ENCODE results near the gene NENF.
"Not testable (repeated sequence)": the region's sequence is repeated elsewhere in the genome, so short reads cannot be mapped to it uniquely, and the experiment has no call there.

The NENF gene

DNA sequence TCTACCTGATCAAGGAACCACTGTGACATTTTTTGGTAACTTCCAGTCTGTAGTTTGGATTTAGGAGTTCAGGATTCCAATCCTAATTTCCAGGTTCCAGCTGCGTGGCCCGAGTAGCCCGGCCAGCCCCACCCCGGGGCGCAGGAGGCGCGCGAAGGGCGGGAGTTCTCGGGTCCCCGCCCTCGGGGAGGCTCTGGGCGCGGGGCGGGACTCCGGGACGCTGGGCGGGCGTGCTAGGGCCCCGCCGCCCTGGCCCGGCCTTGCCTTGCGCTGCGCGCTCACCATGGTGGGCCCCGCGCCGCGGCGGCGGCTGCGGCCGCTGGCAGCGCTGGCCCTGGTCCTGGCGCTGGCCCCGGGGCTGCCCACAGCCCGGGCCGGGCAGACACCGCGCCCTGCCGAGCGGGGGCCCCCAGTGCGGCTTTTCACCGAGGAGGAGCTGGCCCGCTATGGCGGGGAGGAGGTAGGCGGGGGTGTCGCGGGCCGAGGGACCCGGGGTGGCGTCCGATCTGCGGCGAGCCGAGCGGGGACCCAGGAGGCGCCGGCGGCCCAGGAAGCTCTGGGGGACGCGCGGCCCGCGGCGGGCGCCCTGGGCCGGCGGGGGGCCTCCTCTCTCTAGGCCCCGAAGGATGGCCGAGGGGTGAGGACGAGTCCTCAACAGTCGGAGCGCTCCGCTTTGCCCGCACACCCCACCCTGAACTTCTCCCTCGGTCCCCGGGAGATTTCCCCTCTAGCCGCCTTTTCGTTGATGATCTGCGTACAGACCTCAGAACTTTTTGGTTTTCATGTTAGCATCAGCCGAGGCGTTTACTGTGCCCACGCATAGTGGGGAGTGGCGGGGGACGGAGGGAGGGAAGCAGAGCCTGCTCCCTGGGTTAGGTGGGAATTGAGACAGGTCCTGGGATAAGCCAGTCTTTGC lies at the start of gene NENF:
NENF (plus strand) TSS at position 260 of the 916 bp plus-strand sequence; CDS start at position 284, 24 bp downstream.
- DNase-seq (ENCODE audit: low spot score): peak; percentile 80

DNA sequence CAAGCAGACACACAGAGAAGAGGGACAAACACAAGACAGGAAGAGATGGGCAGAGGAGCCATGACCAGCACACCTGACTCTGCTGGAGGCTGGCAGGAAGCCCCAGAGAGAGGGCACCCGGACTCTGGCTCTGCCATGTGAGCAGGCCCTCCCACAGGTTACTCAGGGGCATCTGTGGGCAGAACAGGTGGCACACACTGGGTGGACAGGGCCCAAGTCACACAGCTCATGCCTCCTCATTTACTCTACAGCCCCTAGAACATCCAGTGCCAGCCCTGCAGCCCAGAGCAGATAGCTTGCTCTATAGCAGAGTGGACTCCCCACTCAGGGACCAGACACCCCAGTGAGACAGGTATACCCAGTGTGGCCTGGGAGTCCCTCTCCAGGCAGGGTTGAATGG lies 46.7 kb upstream of the NENF start:
- DNase-seq (ENCODE audit: low spot score): no peak

DNA sequence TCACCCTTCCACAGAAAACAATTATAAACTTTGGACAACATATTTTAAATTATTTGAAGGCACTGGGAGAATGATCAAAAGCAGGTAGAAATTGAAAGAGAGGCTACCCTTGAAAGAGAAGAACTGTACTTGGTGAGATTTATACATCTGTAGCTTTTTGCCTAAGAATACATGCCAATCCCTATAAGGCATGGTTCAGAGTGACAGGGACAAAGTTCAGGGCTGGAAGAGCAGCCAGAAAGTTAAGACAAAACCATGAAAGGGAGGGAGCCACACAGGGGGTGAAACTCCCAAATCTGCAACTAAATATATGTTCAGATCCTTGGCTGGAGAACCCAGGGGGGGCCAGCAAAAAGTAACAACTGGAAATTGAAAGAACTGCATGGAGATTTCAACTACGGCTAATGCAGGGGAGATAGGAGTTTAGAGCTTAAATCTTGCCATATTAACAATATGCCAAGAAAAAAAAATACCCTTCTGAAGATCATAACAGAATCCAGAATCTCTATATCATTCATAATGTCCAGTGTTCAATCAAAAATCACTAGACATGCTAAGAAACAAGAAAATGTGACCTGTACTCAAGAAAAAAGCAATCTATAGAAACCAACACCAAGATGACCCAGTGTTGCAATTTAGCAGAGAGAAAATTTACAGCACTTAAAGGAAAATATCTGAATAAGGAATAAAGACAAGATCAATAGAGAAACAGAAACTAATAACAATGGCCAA lies 43.6 kb upstream of the NENF start:
- no peak for DNase-seq (ENCODE audit: low spot score)

DNA sequence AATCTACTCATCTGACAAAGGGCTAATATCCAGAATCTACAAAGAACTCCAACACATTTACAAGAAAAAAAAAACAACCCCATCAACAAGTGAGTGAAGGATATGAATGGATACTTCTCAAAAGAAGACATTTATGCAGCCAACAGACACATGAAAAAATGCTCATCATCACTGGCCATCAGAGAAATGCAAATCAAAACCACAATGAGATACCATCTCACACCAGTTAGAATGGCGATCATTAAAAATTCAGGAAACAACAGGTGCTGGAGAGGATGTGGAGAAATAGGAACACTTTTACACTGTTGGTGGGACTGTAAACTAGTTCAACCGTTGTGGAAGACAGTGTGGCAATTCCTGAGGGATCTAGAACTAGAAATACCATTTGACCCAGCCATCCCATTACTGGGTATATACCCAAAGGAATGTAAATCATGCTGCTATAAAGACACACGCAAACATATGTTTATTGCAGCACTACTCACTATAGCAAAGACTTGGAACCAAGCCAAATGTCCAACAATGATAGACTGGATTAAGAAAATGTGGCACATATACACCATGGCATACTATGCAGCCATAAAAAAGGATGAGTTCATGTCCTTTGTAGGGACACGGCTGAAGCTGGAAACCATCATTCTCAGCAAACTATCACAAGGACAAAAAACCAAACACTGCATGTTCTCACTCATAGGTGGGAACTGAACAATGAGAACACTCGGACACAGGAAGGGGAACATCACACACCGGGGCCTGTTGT lies 36.9 kb upstream of the NENF start:
- not testable (repeated sequence) for DNase-seq (ENCODE audit: low spot score)

DNA sequence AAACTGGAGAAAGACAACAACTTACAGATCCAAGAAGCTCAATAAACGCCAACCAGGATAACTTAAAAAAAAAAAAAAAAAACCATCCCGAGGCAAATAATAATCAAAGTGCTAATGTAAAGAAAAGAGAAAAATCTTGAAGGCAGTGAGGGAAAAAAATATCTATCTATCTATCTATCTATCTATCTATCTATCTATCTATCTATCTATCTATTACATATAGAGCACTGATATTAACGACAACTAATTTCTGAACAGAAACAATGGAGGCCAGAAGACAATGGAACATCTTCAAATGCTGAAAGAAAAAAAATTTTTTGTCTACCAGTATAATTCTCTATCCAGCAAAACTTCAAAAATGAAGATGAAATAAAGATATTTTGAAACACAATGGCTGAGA lies 36.1 kb upstream of the NENF start:
- DNase-seq (ENCODE audit: low spot score): no peak

DNA sequence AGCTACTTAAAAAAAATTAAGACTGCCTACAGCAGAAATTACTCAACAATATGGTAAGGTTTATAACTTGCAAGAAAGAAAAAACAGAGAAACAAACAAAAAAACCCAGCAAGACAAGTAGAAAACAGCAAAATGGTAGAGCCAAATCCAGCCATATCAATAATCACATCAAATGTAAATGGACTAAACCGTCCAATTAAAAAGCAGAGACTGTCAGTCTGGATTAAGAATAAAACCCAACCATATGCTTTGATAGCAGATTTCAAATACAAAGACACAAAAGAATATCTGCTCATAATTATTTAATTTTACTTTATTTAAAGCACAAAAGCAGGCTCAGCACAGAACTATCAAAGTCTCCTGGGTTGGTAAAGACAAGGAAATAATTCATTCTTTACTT lies 35.5 kb upstream of the NENF start:
- DNase-seq (ENCODE audit: low spot score): no peak

DNA sequence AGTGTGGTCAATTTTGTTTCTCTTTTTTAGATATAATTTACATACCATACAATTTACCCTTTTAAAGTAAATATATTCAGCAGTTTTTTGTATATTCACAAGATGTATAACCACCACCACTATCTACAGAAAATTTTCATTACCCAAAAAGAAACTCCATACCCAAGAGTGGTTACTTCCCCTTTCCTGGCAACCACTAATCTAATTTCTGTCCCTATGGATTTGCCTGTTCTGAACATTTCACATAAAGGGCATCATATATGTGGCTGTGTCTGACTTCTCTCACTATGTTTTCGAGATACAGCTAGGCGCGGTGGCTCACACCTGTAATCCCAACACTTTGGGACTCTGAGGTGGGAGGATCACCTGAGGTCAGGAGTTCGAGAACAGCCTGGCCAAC lies 31.7 kb upstream of the NENF start:
- DNase-seq (ENCODE audit: low spot score): no peak

DNA sequence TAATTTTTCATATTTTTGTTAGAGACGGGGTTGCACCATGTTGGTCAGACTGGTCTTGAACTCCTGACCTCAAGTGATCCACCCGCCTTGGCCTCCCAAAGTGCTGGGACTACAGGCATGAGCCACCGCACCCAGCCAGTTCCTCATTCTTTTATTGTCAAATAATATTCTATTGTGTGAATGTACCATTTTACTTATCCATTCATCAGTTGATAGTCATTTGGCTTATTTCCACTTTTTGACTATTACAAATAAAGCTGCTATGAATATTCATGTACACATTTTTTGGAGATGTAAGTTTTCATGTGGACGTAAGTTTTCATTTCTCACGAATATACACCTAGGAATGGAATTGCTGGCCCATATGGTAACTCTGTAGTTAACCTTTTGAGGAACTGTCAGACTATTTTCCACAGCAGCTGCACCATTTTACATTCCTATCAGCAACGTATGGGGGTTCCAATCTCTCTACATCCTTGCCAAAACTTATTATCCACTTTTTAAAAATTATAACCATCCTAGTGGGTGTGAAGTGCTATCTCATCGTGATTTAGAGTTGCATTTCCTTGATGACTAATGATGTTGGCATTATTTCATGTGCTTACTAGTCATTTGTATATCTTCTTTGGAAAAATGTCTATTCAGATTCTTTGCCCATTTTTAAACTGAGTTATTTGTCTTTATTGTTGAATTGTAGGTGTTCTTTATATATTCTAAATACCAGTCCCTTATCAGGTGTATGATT lies 30.7 kb upstream of the NENF start:
- no peak for DNase-seq (ENCODE audit: low spot score)

DNA sequence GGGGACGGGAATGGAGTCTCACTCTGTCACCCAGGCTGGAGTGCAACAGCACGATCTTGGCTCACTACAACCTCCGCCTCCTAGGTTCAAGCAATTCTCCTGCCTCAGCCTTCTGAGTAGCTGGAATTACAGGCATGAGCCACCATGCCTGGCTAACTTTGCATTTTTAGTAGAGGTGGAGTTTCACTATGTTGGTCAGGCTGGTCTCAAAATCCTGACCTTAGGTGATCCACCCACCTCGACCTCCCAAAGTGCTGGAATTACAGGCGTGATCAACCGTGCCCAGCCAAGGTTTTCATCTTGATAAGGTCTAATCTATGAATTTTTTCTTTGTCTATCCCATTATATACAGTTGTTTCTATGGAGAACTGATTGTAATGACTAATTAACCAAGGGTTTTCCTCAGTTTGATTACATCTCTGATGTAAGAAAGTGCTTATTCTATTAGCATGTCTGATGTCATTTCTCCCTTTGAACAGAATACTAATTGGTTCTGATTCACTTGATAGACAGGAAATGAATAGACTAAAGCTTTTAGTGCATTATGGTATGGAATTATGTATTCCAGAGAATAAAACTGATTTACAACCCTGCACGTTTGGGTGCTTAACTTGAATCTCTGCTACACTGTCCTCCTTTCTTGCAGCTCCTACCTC lies 29.9 kb upstream of the NENF start:
- no peak for DNase-seq (ENCODE audit: low spot score)

DNA sequence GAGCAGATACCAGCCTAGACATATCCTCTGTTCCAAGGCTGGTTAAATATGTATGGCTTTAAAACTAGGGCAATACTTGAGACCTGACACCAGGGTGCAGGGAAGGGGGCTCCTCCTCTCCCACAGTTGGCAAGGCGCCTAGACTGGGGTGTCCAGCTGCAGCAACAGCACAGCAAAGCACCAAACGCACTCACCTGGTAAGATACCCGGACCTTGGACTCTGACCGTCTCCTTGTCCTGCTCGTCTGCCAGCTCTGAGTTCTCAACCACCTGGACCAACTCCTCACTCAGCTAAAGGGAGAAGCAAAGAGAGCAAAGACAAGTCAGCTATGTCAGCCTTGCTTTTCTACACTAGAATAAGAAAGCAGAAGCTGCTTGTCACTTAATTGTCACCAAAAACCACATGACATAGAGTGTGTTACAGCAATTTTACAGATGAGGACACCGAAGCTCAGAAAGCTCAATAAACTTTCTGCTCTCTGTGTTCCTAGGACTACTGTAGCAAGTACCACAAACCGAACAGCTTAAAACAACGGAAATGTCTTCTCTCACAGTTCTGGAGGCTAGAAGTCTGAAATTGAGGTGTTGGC lies 22.4 kb upstream of the NENF start:
- DNase-seq (ENCODE audit: low spot score): no peak

DNA sequence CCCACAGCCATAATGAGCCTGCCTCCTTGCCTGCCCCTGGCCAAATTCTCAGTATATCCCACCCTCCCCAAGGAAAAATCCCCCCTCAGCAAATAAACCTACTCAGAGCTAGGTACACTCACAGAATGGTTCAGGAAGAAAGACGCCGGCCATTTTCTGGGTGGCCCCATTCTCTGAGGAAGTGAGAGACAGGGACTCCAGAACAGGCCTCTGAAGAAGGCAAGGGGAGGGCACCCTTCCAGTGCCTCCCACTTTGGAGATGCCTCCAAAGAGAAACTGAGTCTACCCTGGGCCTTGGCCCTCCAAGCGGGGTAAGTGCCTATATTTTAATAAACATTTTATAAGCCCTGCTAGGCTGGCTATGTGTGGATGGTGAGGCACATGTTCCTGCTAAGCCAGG lies 20.3 kb upstream of the NENF start:
- DNase-seq (ENCODE audit: low spot score): no peak

DNA sequence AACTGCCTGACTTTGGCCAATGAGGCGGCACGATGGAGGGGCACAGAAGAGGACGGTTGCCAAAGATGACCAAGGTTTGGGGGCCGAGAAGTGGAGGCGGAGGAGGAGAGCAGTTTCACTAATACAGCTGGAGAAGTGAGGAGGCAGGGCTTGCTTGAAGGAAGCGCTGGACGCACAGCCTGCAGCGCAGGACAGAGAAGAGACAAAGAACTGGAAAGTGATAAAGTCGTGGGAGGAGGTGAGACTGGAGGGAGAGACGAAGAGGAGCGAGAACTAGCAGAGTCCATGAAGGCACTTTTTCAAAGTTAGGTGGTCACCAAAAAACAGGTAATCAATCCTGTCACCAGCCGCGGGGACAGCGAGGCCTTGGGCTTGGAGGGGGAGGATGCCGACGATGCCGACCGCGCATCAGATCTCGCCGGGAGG lies 18.8 kb upstream of the NENF start:
- DNase-seq (ENCODE audit: low spot score): no peak

DNA sequence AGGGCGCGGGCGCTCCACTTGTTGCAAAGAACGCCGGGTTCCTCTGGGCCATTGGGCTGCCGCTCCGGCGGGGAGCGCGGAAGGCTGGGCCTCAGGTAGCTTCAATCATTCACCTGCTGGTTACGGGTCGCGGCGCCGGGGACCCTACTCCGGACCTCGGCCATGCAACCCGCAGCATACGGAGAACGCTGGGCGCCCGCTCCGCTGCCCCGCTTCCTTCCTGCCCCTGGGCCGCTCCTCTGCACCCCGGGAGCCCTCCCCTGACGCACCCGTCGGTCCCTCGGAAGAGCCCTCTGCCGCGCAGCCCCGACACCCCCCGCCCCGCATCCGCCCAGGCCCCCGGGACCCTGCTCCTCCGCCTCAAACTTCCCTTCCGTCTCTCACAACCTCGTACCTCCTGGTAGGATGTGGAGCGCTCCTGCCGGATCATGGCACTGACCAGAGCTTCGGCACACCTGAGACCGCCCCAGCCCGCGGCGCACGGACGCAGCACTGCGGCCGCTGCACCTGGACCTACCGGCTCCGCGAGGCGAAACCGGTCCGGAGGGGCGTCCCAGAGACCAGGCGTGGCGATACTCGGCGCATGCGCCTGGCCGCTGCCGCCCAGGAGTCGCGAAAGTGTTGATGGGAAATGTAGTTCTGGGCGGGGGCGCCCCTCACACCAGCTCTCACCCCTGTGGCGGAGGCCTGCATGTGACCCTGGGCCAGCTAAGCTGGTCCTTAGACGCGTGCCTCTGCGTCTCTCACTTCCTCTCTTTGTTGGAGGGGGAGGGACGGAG lies 18.2 kb upstream of the NENF start, which contains the start of gene PACC1:
PACC1 (minus strand) TSS at position 559 of the 779 bp plus-strand sequence; CDS start at position 430, 129 bp downstream.
- DNase-seq (ENCODE audit: low spot score): peak; percentile 99

DNA sequence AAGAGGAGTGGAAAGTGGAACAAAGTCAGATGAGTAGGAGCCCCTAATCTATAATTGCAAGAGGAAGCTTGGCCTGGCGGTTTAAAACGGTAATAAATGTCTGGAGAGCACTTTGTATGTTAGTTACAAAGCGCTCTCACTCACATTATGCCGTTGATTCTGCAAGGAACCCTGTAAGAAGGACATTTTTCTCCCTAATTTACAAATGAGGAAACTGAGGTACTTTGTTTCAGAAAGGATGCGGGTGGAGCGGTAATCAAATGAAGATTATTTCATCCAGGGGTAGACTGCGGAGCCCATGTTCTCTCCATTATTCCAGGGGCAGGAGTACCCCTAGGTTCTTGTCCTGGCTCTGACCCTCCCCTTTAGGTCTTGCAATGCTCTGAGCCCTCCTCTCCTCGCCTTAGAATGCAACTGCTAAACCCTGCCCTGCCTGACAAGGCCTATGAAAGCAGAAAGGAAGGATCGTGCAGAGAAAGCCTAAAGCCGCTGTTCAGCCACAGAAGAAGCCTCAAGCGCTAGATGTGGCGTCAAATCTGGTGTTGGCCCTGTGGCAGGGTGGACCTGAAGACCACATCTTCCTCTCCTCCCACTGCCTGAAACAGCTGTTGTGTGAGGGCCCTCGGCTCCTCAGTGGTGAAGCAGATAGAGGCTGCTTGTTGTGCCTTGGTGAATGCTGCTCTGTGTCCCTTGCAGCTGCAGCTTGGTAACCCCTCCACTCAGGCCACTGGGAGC lies 17.4 kb upstream of the NENF start:
- peak; percentile 43 for DNase-seq (ENCODE audit: low spot score)

DNA sequence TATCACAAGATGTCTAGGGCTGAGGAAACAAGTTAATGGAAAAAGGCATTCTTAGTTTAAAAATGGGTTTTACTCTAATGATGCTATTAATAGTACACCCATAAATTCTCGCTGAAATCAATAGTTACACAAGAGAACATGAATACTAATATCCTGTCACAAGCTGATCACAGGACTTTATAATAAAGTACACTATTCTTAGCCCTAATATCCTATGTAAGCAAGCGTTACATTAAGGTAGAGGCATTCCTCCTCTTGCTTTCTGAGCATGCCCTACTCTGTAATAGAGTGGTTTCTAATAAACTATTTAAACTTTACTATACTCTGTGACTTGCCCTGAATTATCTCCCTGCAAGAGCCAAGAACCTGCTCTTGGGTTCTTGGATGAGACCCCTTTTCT lies 11.6 kb upstream of the NENF start:
- DNase-seq (ENCODE audit: low spot score): no peak

DNA sequence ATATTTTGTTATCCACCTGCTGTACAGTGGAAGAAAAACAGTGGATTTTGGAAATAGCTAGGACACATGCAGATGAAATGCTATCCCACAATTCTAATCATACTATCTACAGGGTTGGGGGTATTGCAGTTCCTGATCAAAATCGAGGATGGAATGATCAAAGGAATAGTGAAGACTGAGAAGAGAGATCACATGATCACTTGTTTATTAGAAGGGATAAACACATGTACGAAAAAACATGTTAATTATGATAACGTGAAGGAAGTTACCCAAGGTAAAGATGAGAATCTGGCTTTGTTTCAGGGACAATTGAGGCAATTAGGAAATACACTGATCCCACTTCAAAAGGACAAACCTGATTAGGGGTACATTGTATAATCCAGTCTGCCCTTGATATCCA lies 8.8 kb upstream of the NENF start:
- no peak for DNase-seq (ENCODE audit: low spot score)

DNA sequence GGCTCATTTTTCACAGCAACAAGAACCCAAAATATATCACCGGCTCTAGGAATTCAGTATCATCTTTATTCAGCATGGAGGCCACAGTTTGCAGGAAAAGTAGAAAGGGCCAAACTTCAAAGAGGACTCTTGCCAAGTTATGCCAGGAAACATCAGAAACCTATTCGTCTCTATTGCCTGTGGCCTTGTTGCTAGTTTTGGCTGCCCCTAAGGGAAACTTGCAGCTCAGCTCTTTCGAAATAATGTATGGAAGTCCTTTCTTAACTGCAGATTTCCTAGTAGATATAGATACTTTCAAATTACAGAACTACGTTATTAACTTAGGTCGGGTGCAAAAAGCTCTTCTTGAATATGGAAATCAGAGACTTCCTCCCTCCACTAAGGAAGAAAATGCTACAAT lies 4.2 kb upstream of the NENF start:
- no peak for DNase-seq (ENCODE audit: low spot score)

DNA sequence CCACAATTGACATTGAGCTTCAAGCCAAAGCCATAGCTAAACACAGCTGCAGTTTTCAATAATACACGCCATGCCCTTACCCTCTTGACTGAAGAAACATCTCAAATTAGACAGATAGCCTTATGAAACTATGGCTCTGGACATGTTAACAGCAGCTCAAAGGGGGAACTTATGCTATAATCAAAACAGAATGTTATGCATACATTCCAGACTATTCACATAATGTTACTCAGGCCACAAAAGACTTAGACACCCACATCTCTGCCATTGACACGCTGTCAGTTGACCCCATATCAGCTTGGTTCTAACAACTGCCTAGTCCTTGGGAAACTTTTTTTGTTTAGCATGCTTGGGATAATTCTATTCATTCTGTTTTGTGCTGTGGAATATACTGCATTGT lies 2.3 kb upstream of the NENF start:
- no peak for DNase-seq (ENCODE audit: low spot score)

DNA sequence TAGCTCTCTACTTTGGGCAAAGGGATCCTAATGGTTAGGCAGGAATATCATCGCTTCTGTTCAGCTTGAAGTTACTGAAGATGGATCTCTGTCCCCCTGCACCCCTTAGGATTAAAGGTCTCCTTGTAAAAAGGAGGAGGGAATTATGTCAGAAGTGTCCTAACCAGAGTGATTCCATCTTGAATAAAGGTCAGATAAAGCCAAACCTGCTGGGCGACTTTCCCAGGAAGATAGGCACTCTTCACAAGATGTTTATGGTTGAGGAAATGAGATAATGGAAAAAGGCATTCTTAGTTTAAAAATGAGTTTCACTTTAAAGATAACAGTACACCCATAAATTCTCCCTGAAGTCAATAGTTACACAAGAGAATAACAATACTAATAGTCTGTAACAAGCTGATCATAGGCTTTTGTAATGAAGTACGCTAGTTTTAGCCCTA lies 1.7 kb upstream of the NENF start:
- DNase-seq (ENCODE audit: low spot score): no peak
